Hematopoietic multipotent progenitor cell (in vitro differentiated cells): ENCODE data around the gene MSLN. TPM values are rescaled to one million over a fixed set of nuclear protein-coding genes. Genes with fewer than 3 reads are reported as not detected.

Experiments
- DNase-seq, 3 donors: peaks; one replicate each; pipeline ENCODE4 v3.0.0-alpha.2; 2011 to 2015; ENCODE audit warnings: low read depth in 2 of 3, low spot score in 2 of 3
- small RNA-seq: library from RNA; depleted of rRNA; stranded (forward); fragments of <200 nt; gene quantifications from one replicate; pipeline ENCODE3, GENCODE V24; 2012
- total RNA-seq: library from RNA; depleted of rRNA; stranded (reverse); fragments of >200 nt; gene quantifications from one replicate; pipeline ENCODE4 v1.2.3, GENCODE V29; 2012

The MSLN gene
- total RNA-seq, 1 donor = under 0.01 TPM

DNA sequence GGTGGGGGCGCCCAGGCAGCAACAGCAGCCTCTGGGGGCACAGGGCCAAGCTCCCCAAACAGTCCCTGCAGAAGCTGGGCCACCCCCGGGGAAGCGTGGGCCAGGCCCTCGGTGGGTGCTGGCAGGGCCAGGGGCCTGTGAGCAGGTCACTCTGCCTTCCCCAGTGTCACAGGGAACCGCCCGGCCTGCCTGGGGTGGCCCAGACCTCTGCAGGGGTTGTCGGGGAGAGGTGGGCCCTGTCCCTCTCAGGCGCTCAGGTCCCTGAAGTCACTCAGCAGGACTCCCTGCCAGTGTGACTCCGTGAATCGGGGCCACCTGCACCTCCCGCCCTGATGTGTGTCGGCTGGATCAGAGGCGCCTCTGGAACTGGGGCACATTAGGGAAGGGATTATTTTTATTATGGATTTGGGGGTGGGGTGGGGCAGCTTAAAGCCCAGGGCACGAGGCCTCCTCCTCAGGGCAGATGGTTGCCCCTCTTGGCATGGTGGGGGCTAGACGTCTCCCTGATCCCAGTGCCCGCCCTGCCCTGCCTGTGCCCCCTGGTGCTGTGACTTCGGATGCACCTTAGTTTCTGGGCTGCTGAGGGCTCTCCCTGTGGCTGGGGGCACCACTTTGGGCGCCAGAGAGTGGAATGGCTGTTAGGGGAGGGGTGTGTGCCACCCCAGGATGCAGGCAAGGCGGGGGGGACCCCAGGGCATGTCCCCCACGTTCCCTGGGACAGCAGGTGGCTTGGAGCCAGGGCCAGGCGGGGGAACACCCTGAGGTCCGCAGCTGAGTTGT is 41.2 kb downstream of the MSLN start:
- DNase-seq = no peak

DNA sequence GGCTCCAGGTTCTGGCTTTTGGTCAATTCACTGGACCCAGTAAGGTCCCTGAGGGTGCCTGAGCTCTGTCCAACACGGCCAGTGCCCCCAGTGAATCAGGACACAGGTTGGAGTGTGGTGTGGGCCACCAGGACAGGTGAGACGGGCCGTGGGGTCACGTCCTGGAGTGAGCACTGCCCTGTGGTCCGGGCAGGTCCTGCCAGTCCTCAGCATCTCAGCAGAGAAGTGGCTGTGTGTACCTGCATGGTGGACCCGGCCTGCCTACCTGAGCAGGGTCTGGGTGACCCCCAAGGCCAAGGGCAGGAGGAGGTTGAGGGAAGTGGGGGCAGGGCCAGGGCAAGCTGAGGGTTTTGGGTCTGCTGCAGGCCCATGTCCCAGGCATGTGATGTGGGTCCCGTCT is 41.9 kb downstream of the MSLN start:
- DNase-seq = no peak

DNA sequence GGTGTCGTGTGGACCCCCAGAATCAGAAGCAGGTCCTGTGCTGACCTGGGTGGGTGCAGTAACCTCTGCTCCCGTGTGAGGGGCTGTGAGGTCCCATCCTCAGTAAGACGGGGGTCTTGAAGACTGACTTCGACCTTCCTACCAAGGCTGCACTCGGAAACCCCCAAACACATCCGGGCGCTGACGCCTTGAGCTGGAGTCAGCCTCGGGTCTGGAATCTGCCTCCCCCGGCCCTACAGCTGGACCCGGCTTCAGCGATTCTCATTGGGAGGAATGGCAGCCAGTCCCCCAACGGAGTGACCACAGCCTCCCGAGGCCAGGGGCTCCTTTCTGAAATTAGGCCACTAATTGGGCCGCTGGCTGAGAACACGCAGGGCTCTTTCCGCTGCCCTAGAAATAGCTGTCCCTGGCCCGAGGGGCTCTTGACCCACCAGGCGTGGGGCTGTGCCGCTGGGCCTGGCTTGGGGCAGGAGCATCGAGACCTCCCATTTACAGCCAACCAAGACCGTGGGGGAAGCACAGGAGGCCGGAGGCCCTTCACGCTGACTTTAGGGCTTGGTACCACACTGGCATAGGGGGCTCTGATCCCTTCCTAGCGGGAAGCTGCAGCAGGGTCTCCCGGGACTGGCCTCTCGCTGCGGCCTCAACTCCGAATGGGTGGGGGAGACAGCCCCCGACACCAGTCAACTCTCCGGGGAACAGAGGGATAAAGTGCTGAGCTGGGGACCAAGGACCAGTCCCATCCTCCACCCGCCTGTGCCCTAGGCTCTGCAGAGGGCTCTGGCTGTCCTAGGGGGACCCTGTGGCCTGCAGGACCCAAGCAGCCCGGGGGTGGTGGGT is 42.6 kb downstream of the MSLN start:
- DNase-seq = no peak

DNA sequence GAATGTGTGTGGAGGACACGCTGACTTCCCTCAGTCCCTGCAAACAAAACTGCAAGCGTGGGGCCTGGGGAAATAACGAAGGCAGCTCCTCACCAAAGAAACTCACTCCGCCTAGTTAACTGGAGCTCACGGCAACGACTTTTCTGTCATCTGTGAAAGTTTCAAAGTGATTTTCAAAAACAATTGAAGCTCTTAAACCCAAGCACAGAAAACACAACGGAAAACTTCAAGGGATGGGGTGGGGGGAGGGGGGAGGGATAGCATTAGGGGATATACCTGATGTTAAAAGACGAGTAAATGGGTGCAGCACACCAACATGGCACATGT is 43.2 kb downstream of the MSLN start:
- no peak for DNase-seq

DNA sequence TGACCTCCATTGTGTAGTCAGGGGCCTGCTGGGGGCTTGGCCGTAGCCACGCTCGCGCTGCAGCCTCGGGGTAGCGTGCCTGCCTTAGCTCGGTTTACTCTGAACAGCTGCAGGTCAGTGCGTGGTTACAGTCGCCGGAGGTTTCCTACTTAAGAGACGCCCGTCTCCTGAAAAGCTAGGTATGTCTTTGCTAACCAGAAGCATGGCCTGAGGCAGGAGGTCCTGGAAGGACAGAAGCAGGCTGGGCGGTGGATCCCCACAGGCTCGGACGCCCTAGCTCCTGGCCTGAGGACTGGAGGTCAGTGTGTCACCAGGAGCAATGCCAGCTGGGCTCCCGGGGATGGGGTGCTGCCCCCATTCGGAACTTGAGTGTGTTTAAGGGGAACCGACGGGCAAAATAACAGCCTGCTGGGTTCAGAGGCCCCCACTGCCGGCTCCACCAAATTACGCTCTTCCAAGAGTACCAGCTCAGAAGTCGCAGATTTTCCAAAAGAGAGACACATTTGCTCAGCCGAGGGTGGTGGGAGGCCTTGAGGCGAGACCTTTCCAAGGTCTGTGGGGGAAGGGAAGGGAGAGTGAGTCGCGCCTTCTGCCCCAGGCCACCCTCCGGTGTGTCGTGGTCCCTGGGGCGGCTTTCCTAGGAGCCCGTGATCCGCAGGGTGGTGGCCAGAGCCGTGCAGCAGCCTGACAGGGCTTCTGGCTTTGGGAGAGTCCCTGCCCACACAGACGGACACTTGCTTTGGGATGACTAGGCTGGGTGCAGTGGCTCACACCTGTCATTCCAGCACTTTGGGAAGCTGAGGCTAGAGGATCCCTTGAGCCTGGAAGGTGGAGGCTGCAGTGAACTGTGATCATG is 43.9 kb downstream of the MSLN start:
- DNase-seq = no peak

DNA sequence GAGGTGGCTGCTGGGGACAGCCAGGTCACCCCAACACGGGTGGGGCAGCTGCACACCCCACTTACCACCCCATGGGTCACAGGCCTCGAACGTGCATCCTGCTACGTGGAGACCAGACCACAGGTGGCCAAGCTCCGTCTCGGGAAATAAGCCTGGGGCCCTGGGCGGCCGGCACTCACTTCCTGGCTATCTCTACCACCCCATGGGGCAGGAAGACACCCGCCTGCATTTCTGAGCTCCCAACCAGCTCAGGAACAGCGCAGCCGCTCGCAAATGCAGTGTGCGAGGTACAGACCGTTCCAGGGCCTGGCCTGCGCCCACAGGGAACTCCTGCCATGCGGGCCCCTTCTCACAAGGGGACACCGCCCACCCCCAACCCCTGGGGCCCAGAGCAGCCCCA is 44.9 kb downstream of the MSLN start:
- no peak for DNase-seq

DNA sequence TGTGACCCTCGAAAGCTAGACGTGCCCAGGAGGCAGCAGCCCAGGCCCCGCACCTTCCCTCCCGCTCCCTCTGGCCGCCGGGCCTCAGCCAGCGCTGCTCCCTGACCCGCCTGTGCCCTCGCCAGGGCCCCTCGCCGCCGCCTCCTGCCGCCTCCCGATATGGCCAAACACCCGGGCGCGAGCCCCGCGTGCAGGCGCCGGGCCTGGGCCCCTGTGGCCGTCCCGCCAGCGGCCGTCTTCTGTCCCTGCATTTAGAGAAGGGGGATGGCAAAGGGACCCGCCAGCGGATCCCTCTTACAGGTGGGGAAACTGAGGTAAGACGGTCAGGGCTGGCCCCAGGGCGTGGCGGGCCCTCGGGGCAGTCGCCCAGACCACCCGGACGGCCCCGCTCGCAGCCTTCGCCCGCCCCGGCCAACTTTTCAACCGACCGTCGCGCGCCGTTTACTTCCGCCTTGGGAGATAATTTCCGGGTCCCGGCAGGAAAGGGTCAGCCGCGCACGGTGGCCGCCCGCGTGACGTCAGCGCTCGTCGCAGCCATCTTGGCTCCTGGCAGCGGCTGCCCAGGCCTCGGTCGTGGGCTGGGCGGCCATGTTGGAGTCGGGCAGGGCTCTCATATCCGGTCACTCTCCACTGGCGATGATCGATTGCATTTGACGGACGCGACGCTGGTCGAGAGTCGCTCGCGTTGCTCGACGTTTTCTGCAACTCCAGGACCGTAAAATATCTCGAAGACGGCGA is 47.0 kb downstream of the MSLN start:
- DNase-seq = peak; percentile 63 to 83 (median 79)

DNA sequence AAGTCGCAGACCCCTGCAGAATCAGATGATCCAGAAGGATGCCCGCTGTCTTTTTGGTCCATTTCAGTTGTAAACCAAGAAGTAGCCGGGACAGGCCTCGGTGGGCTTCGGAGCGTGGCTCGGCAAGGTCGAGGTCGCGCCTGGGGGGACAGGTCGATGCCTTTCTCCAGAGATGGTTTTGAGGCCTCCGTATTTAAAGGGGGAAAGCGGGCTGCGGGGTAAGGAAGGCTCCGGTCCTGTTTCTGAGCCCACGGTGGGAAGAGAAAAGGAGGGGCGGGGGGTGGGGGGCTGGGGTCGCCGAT is 47.5 kb downstream of the MSLN start:
- DNase-seq = no peak

DNA sequence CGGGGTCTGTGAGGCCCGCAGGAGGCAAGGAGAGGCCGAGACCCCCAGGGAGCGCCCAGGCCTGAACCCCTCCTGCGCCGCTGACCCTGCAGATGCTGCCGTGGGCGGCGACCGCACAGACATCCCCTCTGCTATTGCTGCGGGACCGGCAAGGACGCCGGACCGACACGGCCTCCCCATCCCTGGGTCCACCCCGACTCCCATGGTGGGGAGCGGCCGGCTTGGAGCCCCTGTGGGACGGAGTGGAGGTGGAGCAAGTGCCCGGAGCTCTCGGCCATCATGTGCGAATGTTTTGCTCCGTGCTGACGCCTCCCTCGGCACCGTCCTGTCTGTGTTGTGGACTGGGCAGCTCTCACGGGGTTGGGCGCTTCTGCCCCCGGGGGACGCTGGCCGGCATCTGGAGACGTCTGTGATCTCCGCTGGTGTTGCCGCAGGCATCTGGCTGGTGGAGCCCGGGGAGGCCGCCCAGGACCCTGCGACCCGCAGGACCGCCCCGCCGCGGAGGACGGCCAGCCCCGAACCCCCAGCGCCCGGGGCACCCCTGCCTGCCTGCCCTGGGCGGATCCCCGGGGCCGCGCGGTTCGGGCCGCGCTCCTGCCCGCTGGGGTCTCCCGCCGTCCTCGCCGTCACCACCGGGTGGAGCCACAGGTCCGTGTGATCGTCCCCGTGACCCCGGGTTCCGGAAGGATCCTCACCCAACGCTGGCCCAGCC is 52.8 kb downstream of the MSLN start:
- DNase-seq = peak in 2 of 3 donors; percentile 50 to 54

DNA sequence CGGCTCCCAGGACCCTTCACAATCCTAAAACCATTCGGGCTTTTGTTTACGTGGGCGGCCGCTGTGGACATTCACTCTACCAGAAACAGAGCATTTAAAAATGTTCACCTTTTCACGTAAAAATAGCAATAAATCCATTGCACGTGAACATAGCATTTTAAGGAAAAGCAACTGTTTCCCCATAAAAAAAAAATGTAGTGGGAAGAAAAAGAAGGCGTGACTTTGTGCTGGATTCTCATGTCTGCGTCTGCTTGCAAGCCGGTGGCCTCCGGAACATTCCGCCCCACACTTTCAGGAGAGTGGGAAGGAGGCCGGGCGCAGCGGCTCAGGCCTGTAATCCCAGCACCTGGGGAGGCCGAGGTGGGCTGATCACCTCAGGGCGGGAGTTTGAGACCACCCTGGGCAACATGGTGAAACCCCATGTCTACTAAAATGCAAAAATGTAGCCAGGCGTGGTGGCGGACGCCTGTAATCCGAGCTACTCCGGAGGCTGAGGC is 53.4 kb downstream of the MSLN start:
- DNase-seq = no peak

DNA sequence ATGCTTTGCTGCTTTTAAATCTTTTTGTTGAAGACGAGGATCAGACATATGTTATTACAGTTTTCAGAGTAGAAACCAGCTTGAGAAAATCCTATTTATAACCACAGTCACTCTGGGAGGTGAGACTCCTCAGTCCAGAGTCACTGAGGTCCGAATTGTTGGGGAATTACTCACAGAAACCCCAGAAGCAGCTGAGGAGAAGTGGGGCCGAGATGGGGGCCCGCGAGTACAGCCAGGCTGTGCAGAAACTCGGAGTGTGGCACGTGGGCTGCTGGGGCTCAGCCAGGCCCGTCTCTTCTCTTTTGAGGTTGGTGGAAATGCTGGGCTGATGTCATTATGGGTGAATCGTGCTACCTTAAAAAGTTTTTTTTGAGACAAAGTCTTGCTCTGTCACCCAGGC is 54.4 kb downstream of the MSLN start:
- no peak for DNase-seq

DNA sequence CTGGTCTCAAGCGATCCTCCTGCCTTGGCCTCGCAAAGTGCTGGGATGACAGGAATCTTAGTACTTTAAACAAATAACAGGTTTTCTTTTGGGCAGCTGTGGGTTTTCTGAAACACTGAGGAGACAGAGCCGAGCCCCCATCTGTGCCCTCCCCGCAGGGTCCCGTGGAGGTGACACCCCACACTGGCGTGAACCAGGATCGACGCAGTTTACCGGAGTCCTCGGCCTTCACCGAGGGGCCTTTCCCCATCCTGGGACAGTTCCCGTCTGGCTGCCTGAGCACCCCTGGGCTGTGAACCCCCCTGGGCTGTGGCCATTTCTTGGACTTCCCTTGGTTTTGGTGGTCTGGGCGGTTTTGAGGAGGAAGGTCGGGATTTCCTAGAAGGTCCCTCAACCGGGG is 55.3 kb downstream of the MSLN start:
- DNase-seq = no peak

DNA sequence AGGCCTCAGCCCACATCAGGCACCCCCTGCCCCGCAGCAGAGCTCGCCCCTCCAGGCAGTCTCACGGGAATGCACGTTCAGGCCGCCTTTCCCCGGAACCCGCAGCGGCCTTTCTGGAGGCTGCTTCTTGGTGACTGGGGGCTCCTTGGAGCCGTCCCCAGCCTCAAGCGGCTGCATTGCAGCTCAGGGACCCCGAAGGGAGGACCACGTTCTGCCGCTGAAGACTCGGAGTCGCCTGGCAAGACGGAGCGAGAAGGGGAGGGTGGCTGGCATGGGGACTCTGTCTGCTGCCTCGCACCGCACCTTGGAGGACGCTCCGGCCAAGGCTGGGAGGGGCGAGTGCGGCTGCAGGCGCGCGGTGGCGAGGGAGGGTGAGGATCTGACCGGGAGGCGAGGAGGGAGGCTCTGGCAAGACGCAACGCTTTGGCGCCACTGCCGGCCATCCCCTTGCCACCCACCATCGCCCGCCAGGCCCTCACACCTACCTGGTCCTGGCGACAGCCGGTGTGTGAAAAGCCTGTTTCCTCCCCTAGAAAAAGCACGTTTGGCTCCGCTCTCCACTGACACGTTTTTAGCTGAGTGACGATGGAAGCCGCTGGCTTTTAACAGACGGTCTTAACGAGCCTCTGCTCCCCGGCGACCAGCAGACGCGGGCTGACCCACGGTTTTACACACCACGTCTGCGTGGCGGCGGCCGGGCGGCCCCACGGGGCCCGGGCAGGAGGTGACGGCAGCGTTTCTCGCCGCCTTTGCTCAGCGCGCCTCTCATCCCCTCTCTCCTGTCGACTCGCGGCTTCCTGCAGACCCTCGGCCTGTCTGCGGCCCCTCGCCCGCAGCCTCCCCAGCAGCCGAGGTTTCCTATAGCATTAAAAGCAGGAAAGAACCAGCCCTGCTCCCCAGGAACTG is 56.7 kb downstream of the MSLN start:
- no peak for DNase-seq

DNA sequence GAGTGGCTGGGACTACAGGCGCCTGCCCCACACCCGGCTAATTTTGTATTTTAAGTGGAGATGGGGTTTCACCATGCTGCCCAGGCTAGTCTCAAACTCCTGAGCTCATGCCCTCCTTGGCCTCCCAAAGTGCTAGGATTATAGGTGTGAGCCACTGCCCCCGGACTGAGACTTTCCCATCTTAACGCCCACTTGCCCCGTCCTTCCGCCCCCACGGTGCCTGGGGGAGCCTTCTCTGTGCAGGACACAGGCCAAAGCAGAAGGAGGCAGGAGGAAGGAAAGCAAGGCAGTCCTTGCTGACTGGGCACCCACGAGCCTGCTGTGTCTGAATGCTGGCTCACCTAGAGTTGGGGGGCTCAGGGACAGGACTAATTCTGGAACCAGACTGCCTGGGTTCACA is 57.6 kb downstream of the MSLN start:
- DNase-seq = no peak

Small RNAs within 50 kb of the gene (small RNA-seq; reads per million reads assigned to genes)
- gene MIR662 = not detected

Other genes starting within 250 kb of the MSLN start
- gene CAPN15, start 233.0 kb upstream of the MSLN start, total RNA-seq = 59.2 TPM
- gene PRR35, start 200.3 kb upstream of the MSLN start, total RNA-seq = under 0.01 TPM
- gene NHLRC4, start 193.7 kb upstream of the MSLN start, total RNA-seq = 14.3 TPM
- gene PIGQ, start 190.8 kb upstream of the MSLN start, total RNA-seq = 36.9 TPM
- 33.4 TPM for gene RAB40C, start 170.7 kb upstream of the MSLN start, total RNA-seq
- 0.27 TPM for gene WFIKKN1, start 129.7 kb upstream of the MSLN start, total RNA-seq
- gene METTL26, start 124.4 kb upstream of the MSLN start, total RNA-seq = 101 TPM
- gene MCRIP2, start 118.9 kb upstream of the MSLN start, total RNA-seq = 20.5 TPM
- gene WDR90, start 111.4 kb upstream of the MSLN start, total RNA-seq = 25.9 TPM
- gene RHOT2, start 92.6 kb upstream of the MSLN start, total RNA-seq = 44.7 TPM
- gene RHBDL1, start 85.1 kb upstream of the MSLN start, total RNA-seq = 0.54 TPM
- gene STUB1, start 80.3 kb upstream of the MSLN start, total RNA-seq = 73.2 TPM
- gene JMJD8, start 76.4 kb upstream of the MSLN start, total RNA-seq = 68.9 TPM
- gene WDR24, start 70.3 kb upstream of the MSLN start, total RNA-seq = 7.0 TPM
- gene FBXL16, start 54.9 kb upstream of the MSLN start, total RNA-seq = 0.54 TPM
- 5.1 TPM for gene METRN, start 45.6 kb upstream of the MSLN start, total RNA-seq
- gene ANTKMT, start 39.6 kb upstream of the MSLN start, total RNA-seq = 25.3 TPM
- 2.7 TPM for gene CCDC78, start 34.3 kb upstream of the MSLN start, total RNA-seq
- 22.6 TPM for gene HAGHL, start 33.6 kb upstream of the MSLN start, total RNA-seq
- 72.2 TPM for gene CIAO3, start 19.7 kb upstream of the MSLN start, total RNA-seq
- gene RPUSD1, start 27.6 kb downstream of the MSLN start, total RNA-seq = 42.5 TPM
- 25.3 TPM for gene CHTF18, start 27.9 kb downstream of the MSLN start, total RNA-seq
- gene GNG13, start 40.0 kb downstream of the MSLN start, total RNA-seq = not detected
- gene LMF1, start 210.2 kb downstream of the MSLN start, total RNA-seq = 45.2 TPM
- under 0.01 TPM for gene SOX8, start 221.0 kb downstream of the MSLN start, total RNA-seq